HUES6 (cell line): ENCODE measurements around the gene P3H2.

ENCODE experiments used
- H3K27ac ChIP-seq: 2 replicates; pipeline ENCODE4 v1.7.0; 2013; ENCODE audit warnings: low read depth, mild to moderate bottlenecking, low read length, inconsistent platforms
- H3K27me3 ChIP-seq: 2 replicates; pipeline ENCODE4 v1.6.1; 2013; ENCODE audit warnings: low read length; ENCODE audit not compliant: control insufficient read depth, insufficient read depth
- H3K36me3 ChIP-seq: 2 replicates; pipeline ENCODE4 v1.6.1; 2013; ENCODE audit warnings: low read length; ENCODE audit not compliant: control insufficient read depth, insufficient read depth
- H3K4me1 ChIP-seq: 2 replicates; pipeline ENCODE4 v1.6.1; 2013; ENCODE audit warnings: low read length; ENCODE audit not compliant: control insufficient read depth, insufficient read depth
- H3K4me3 ChIP-seq: 2 replicates; pipeline ENCODE4 v1.5.1; 2013; ENCODE audit warnings: low read depth, low read length
- H3K9ac ChIP-seq: one replicate; pipeline ENCODE4 v1.6.1; 2013; ENCODE audit warnings: mild to moderate bottlenecking, low read length
- H3K9me3 ChIP-seq: 2 replicates; pipeline ENCODE4 v1.6.1; 2013; ENCODE audit warnings: low read depth, low read length; ENCODE audit not compliant: control insufficient read depth, insufficient read depth

P3H2 gene

GRCh38 chr3:189988854-189989253, 131.8 kb downstream of the P3H2 start:
- peaks cover 10% of the 10 kb centered on the region; the same call in 1 of the 2 replicates for H3K36me3 ChIP-seq
- H3K4me3 ChIP-seq = no peak overlapping the region
- no peaks in the 10 kb centered on the region for H3K9me3 ChIP-seq
- no peaks in the 10 kb centered on the region for H3K27me3 ChIP-seq
- H3K27ac ChIP-seq = no peak overlapping the region
- no peak overlapping the region for H3K9ac ChIP-seq
- peaks cover 24% of the 10 kb centered on the region for H3K4me1 ChIP-seq

DNA sequence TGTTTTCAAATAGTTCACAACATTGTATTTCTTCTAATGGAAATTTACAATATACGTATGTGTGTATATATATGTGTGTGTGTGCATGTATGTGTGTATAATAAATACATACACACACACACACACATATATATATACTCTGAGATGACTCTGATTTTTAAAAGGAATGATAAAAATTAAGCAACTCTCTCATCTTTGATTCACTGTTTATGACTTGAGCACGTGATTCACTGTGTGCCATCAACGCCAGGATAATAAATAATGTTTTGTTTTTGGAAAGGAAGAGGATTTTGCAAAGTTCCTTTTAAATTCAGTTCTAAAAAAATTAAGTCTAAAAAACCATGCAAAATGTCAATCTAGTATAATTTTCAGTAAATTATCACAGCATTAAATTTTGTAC, 132.4 kb downstream of the P3H2 start:
- peaks cover 10% of the 10 kb centered on the region; the same call in 1 of the 2 replicates for H3K36me3 ChIP-seq

GRCh38 chr3:189985948-189986347, 134.7 kb downstream of the P3H2 start:
- H3K4me3 ChIP-seq = no peak overlapping the region
- no peak overlapping the region for H3K27ac ChIP-seq
- H3K36me3 ChIP-seq = peaks cover 22% of the 10 kb centered on the region
- H3K4me1 ChIP-seq = peaks cover 38% of the 10 kb centered on the region
- H3K27me3 ChIP-seq = no peaks in the 10 kb centered on the region
- H3K9ac ChIP-seq = no peak overlapping the region
- no peaks in the 10 kb centered on the region for H3K9me3 ChIP-seq

More for the DNA sequence above, 132.4 kb downstream of the P3H2 start:
- no peaks in the 10 kb centered on the region for H3K9me3 ChIP-seq
- no peak overlapping the region for H3K9ac ChIP-seq
- H3K27me3 ChIP-seq = no peaks in the 10 kb centered on the region
- no peak overlapping the region for H3K4me3 ChIP-seq
- no peak overlapping the region for H3K27ac ChIP-seq
- peaks cover 26% of the 10 kb centered on the region for H3K4me1 ChIP-seq

GRCh38 chr3:189983612-189984011, 137.1 kb downstream of the P3H2 start:
- H3K4me1 ChIP-seq = peaks cover 22% of the 10 kb centered on the region
- H3K4me3 ChIP-seq = no peak overlapping the region
- no peaks in the 10 kb centered on the region for H3K9me3 ChIP-seq
- peaks cover 25% of the 10 kb centered on the region for H3K36me3 ChIP-seq
- H3K27ac ChIP-seq = no peak overlapping the region
- no peaks in the 10 kb centered on the region for H3K27me3 ChIP-seq
- no peak overlapping the region for H3K9ac ChIP-seq

DNA sequence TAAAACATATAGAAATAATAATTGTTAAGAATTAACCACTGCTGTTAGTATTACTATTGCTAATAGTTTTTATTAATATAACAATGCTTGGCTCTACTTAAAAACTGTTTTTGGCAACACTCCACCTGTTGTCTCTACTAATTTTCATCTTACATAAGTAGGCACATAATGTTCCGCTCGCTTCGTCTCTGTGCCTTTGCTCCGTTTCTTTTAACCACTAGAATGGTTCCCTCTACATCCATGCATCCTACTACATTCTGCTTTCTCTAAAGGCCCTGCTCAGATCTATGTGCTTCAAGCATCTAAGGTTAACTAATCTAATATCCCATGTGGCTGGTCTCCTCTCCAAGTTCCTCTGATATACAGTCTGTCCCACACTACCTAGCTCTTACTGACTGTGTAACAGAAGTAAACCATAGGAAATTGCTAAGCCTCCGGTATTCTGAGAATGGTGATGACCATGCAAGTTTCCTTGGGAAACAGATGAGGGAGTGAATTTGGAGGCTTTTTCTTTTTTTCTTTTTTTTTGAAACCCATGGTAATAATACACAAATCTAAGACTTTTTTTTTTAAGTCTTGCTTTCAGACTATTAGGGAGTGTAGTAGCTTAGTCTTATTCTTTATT, 138.3 kb downstream of the P3H2 start:
- H3K9ac ChIP-seq = no peak overlapping the region
- no peaks in the 10 kb centered on the region for H3K9me3 ChIP-seq
- no peak overlapping the region; the same call in 1 of the 2 replicates for H3K27ac ChIP-seq
- no peak overlapping the region for H3K4me3 ChIP-seq
- peaks cover 22% of the 10 kb centered on the region for H3K4me1 ChIP-seq
- peaks cover 25% of the 10 kb centered on the region for H3K36me3 ChIP-seq
- H3K27me3 ChIP-seq = no peaks in the 10 kb centered on the region

DNA sequence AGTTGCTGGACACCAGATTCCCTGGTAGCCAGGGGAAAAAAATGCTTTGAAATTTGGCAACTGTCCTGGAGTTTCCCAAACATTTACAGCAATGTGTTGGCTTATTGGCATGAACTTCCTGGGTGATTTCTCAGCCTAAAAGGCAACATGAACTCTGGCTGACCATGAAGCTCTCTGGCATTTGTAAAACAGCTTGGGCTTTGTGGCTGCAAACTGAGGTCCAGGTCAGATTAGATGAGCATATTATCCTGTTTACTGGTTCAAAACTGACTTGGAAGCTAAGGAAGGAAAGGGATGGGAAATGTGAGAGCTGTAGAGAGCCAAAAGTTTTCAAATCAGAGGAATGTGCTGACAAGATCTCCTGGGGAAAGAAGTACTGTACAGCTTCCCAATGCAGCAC, 139.0 kb downstream of the P3H2 start:
- no peak overlapping the region for H3K4me3 ChIP-seq
- no peaks in the 10 kb centered on the region; the same call in 1 of the 2 replicates for H3K9me3 ChIP-seq
- H3K27ac ChIP-seq = no peak overlapping the region
- no peaks in the 10 kb centered on the region for H3K27me3 ChIP-seq
- H3K4me1 ChIP-seq = peaks cover 22% of the 10 kb centered on the region
- peaks cover 28% of the 10 kb centered on the region for H3K36me3 ChIP-seq
- H3K9ac ChIP-seq = no peak overlapping the region

DNA sequence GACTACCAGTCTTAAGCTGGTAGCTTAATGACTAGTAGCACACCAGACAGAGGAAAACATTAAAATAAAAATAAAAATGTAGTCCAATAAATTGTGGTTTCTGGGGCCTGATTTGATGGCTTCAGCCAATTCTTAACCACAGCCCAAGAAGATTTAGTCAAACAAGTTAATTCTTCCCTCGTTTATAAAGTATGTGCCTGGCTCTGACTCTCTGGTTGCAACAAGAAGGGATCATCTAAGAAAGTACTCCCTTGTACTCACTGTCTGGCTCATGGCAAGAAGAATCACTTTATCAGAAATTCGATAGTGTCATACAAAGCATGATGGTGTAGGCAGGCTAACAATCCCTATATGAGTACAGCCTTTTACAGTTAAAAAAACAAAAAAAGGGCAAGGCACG, 141.9 kb downstream of the P3H2 start:
- H3K27ac ChIP-seq = no peak overlapping the region
- peaks cover 36% of the 10 kb centered on the region for H3K36me3 ChIP-seq
- H3K27me3 ChIP-seq = no peaks in the 10 kb centered on the region
- H3K4me1 ChIP-seq = peaks cover 14% of the 10 kb centered on the region
- no peak overlapping the region for H3K4me3 ChIP-seq
- H3K9me3 ChIP-seq = no peaks in the 10 kb centered on the region; the same call in 1 of the 2 replicates
- H3K9ac ChIP-seq = no peak overlapping the region

- Histone ChIP-seq H3K9me3 (no peaks in the 10 kb centered on the region; the same call in 1 of the 2 replicates), H3K4me3 (no peak overlapping the region), H3K36me3 (peaks cover 44% of the 10 kb centered on the region), H3K27me3 (no peaks in the 10 kb centered on the region), H3K4me1 (peaks cover 3% of the 10 kb centered on the region), H3K27ac (no peak overlapping the region), H3K9ac (no peak overlapping the region)
These were observed 143.5 kb downstream of the P3H2 start for GRCh38 chr3:189977174-189977573.

DNA sequence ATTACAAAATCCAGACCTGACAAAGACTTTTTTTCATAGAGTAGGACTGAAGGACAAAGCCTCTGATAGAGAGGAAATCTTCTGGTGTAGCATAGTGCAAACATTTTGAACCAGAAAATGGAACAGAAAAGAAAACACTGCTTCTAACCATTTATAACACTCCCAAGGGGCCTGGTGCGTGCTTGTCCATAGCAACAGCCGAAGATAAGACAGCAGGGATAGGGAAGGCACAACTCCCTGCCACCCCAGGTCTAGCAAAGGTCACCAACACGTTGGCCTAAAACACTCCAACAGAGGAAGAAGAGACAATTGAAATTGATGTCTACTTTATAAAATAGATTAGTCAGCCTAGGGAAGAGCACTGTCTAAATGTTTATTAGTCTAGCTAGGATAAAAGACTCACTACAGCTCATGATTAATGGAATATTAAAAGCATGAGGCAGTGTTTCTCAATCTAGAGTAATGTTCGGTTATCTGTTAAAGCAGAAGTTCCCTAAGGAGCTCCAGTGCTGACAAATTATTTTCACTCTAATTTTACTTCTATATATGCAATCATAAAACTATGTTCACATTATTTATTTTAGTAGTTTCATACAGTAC, 145.2 kb downstream of the P3H2 start:
- Histone ChIP-seq H3K27ac (no peak overlapping the region), H3K9ac (no peak overlapping the region), H3K27me3 (no peaks in the 10 kb centered on the region), H3K4me3 (no peak overlapping the region), H3K4me1 (no peaks in the 10 kb centered on the region), H3K36me3 (peaks cover 53% of the 10 kb centered on the region), H3K9me3 (no peaks in the 10 kb centered on the region; the same call in 1 of the 2 replicates)

GRCh38 chr3:189974359-189974758, 146.3 kb downstream of the P3H2 start:
- Histone ChIP-seq H3K27ac (no peak overlapping the region), H3K27me3 (no peaks in the 10 kb centered on the region), H3K4me1 (no peaks in the 10 kb centered on the region)

DNA sequence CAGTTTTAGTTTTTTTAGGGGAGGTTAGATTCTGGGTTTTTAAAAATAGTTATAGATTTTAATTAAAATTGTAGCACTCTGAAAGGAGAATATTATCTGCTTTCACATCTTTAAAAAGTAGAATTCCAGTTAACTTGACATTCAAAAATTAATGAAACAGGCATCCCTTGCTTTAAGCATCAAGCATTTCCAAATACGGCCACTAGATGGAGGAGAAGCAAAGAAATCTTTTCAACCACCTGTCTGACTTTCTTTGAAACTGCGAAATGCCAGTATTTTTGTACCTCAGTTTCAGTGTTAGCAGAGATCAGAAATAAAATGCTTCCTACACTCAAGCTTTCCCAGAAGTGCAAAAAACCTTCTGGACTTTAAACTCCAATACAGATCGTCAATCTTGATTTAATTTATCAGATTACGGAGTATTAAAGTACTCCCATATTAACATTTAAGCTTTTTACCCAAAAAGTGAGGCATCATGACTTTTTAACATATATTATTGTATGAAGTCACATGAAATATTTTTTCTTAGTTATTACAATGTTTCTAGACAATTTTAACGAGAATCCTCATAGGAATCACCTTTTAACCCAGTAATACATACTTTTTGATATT, 153.3 kb downstream of the P3H2 start:
- Histone ChIP-seq H3K27me3 (no peaks in the 10 kb centered on the region), H3K9ac (no peak overlapping the region), H3K4me1 (peaks cover 2% of the 10 kb centered on the region; the same call in 1 of the 2 replicates), H3K27ac (no peak overlapping the region), H3K9me3 (no peaks in the 10 kb centered on the region), H3K4me3 (no peak overlapping the region), H3K36me3 (peaks cover 42% of the 10 kb centered on the region)

More at GRCh38 chr3:189974359-189974758, 146.3 kb downstream of the P3H2 start:
- no peak overlapping the region for H3K4me3 ChIP-seq
- H3K9ac ChIP-seq = no peak overlapping the region
- no peaks in the 10 kb centered on the region; the same call in 1 of the 2 replicates for H3K9me3 ChIP-seq
- peaks cover 62% of the 10 kb centered on the region for H3K36me3 ChIP-seq
